ENCODE measurements around the gene RPS6KA2. TPM values are rescaled to one million over a fixed set of nuclear protein-coding genes. Genes with fewer than 3 reads are reported as not detected.

Gene RPS6KA2
- total and polyA plus RNA-seq, 2 donors (not counting 3 experiments of a cell fraction or from before 2014, with no cell fraction given) = 54.5 to 75.8 TPM

GRCh38 chr6:166377721-166378120, 249.3 kb downstream of the RPS6KA2 start:
- Histone ChIP-seq H3K27me3 (ENCODE audit: control insufficient read depth in 2 of 2, insufficient read depth in 2 of 2, low read length in 2 of 2) (no peaks in the 10 kb centered on the region), H4K20me1 (replicated peaks; ENCODE audit: control insufficient read depth, extremely low read depth, insufficient read depth, low read length) (no peaks in the 10 kb centered on the region), H2AFZ (ENCODE audit: low read depth, low read length) (no peak overlapping the region), H3K27ac (ENCODE audit: insufficient read depth, low read depth, low read length) (no peak overlapping the region), H3K36me3 (ENCODE audit: control insufficient read depth in 2 of 2, extremely low read depth in 1 of 2, insufficient read depth in 2 of 2, low read length in 2 of 2) (no peaks in the 10 kb centered on the region), H3K4me2 (ENCODE audit: insufficient read depth, low read length) (no peak overlapping the region), H3K4me3 (replicated peaks in 1 of 3; ENCODE audit: insufficient read depth in 1 of 3, low read depth in 1 of 3, low read length in 3 of 3) (no peak overlapping the region), H3K9me3 (replicated peaks; ENCODE audit: control insufficient read depth, insufficient read depth, low read length) (no peaks in the 10 kb centered on the region), H3K9me1 (replicated peaks; ENCODE audit: control insufficient read depth, extremely low read depth, insufficient read depth, low read length) (no peaks in the 10 kb centered on the region), H3K9ac (replicated peaks; ENCODE audit: extremely low read depth, insufficient read depth, low read length) (no peak overlapping the region), H3K4me1 (ENCODE audit: control insufficient read depth, extremely low read depth, insufficient read depth, low read length) (peaks cover 4% of the 10 kb centered on the region), H3K79me2 (ENCODE audit: control insufficient read depth, insufficient read depth, low read length) (no peaks in the 10 kb centered on the region)
- no TSS peak for BruUV-seq (replicated peaks)
- no peak for FAIRE-seq
- intact Hi-C loops (cut with micrococcal nuclease) = no loop called here
- dilution Hi-C loops (cut with MboI; ENCODE audit: extremely low pct_ligation_motif_present, low sequenced_read_pairs) = no loop called here
- ChIA-PET POLR2A (no interaction called here), CTCF (interaction anchor here (1.0 to 1.7 kb wide), 2 partner anchors 11 to 64 kb away, joined by 3 to 5 read pairs; no protein-coding TSS in a partner anchor)
- no peak for DNase-seq (ENCODE audit: low read depth, low spot score)
- TF ChIP-seq FOS (IDR thresholded peaks at IDR 0.05; ENCODE audit: borderline replicate concordance, insufficient read depth, low read length) (no peak), EZH2 (IDR thresholded peaks at IDR 0.05; ENCODE audit: borderline replicate concordance, low read depth, low read length, severe bottlenecking) (no peak), POLR2A (IDR thresholded peaks at IDR 0.05; ENCODE audit: low read depth, low read length) (no peak), JUN (IDR thresholded peaks at IDR 0.05; ENCODE audit: borderline replicate concordance, insufficient read depth, insufficient read length, low read depth) (no peak), MYC (IDR thresholded peaks at IDR 0.05; ENCODE audit: low read depth, low read length) (no peak), MAX (IDR thresholded peaks at IDR 0.05; ENCODE audit: insufficient read depth, insufficient read length) (no peak), POLR2AphosphoS5 (IDR thresholded peaks at IDR 0.05; ENCODE audit: insufficient read depth, low read depth, low read length) (no peak), GATA2 (IDR thresholded peaks at IDR 0.05; ENCODE audit: insufficient read depth, insufficient read length, low read depth, low read length) (no peak)
- TF ChIP-seq, protein P1, sequence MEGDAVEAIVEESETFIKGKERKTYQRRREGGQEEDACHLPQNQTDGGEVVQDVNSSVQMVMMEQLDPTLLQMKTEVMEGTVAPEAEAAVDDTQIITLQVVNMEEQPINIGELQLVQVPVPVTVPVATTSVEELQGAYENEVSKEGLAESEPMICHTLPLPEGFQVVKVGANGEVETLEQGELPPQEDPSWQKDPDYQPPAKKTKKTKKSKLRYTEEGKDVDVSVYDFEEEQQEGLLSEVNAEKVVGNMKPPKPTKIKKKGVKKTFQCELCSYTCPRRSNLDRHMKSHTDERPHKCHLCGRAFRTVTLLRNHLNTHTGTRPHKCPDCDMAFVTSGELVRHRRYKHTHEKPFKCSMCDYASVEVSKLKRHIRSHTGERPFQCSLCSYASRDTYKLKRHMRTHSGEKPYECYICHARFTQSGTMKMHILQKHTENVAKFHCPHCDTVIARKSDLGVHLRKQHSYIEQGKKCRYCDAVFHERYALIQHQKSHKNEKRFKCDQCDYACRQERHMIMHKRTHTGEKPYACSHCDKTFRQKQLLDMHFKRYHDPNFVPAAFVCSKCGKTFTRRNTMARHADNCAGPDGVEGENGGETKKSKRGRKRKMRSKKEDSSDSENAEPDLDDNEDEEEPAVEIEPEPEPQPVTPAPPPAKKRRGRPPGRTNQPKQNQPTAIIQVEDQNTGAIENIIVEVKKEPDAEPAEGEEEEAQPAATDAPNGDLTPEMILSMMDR (IDR thresholded peaks at IDR 0.05; ENCODE audit: extremely low read depth in 1 of 2, insufficient read depth in 1 of 2, low read depth in 1 of 2, low read length in 2 of 2) = no peak

All from endothelial cell of umbilical vein (primary cell).